IPS-20b (cell line): ENCODE measurements around the gene GGT7.
A peak's percentile ranks its signal among the peaks of the same experiment; 100 is the strongest.

ENCODE experiments used
- H3K27ac ChIP-seq: one replicate; pipeline ENCODE4 v1.5.1; 2013; ENCODE audit warnings: low read length
- H3K27me3 ChIP-seq: 2 replicates; pipeline ENCODE4 v1.6.1; 2013; ENCODE audit warnings: mild to moderate bottlenecking, low read length, inconsistent platforms; ENCODE audit not compliant: insufficient read depth
- H3K36me3 ChIP-seq: 2 replicates; pipeline ENCODE4 v1.6.1; 2013; ENCODE audit warnings: low read depth, mild to moderate bottlenecking, inconsistent platforms, low read length, moderate library complexity; ENCODE audit not compliant: insufficient read depth
- H3K4me1 ChIP-seq: 2 replicates; pipeline ENCODE4 v1.6.1; 2013; ENCODE audit warnings: mild to moderate bottlenecking, control low read depth, inconsistent platforms, low read length, moderate library complexity; ENCODE audit not compliant: insufficient read depth
- H3K4me3 ChIP-seq: 2 replicates; pipeline ENCODE4 v1.5.1; 2013; ENCODE audit warnings: mild to moderate bottlenecking, low read length, inconsistent platforms
- H3K9ac ChIP-seq: 2 replicates; pipeline ENCODE4 v1.6.1; 2013; ENCODE audit warnings: low read depth, mild to moderate bottlenecking, inconsistent platforms, low read length, moderate library complexity
- H3K9me3 ChIP-seq: 2 replicates; pipeline ENCODE4 v1.6.1; 2013; ENCODE audit warnings: mild to moderate bottlenecking, low read depth, low read length, inconsistent platforms; ENCODE audit not compliant: insufficient read depth

Gene GGT7

DNA sequence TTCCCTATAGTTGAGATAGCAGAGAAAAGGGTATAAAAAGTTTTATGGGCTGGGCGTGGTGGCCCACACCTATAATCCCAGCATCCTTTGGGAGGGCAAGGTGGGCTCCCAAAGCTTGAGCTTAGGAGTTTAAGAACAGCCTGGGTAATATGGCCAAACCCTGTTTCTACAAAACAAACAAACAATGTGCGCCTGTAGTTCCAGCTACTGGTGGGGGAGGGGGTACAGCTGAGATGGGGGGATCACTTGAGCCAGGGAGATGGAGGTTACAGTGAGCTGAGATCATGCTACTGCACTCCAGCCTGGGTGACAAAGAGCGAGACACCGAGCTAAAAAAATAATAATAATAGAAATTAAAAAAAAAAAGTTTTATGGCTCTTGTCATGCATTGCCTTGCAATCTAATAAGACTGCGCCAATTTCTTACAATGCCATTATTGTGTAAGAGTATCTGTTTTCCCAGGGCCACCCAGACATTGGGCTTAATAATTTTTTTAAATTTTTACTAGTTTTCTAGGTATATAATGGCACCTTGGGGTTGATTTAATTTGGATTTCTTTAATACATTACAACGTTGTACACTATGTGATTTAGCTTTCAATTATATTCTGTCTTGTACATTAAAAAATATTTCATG lies 7.7 kb upstream of the GGT7 start:
- no peaks in the 10 kb centered on the region; the same call in 1 of the 2 replicates for H3K4me1 ChIP-seq
- no peak overlapping the region for H3K9ac ChIP-seq
- no peaks in the 10 kb centered on the region for H3K9me3 ChIP-seq
- peaks cover 16% of the 10 kb centered on the region for H3K27me3 ChIP-seq
- H3K27ac ChIP-seq: no peak overlapping the region
- H3K4me3 ChIP-seq: no peak overlapping the region
- no peaks in the 10 kb centered on the region; the same call in 1 of the 2 replicates for H3K36me3 ChIP-seq

- Histone ChIP-seq H3K36me3 (no peaks in the 10 kb centered on the region), H3K4me1 (no peaks in the 10 kb centered on the region; the same call in 1 of the 2 replicates), H3K9me3 (no peaks in the 10 kb centered on the region), H3K27ac (no peak within 1 kb of the TSS), H3K9ac (peak within 1 kb of the TSS; percentile 73; the same call in 1 of the 2 replicates), H3K4me3 (peak within 1 kb of the TSS; percentile 87), H3K27me3 (peaks cover 37% of the 10 kb centered on the region)
These were observed 4.0 kb upstream of the GGT7 start, which contains the start of gene ACSS2 for GRCh38 chr20:34876406-34877282. Gene ACSS2, plus strand, starts transcription at chr20:34876612. Its CDS starts 34 bp downstream, at chr20:34876646.

DNA sequence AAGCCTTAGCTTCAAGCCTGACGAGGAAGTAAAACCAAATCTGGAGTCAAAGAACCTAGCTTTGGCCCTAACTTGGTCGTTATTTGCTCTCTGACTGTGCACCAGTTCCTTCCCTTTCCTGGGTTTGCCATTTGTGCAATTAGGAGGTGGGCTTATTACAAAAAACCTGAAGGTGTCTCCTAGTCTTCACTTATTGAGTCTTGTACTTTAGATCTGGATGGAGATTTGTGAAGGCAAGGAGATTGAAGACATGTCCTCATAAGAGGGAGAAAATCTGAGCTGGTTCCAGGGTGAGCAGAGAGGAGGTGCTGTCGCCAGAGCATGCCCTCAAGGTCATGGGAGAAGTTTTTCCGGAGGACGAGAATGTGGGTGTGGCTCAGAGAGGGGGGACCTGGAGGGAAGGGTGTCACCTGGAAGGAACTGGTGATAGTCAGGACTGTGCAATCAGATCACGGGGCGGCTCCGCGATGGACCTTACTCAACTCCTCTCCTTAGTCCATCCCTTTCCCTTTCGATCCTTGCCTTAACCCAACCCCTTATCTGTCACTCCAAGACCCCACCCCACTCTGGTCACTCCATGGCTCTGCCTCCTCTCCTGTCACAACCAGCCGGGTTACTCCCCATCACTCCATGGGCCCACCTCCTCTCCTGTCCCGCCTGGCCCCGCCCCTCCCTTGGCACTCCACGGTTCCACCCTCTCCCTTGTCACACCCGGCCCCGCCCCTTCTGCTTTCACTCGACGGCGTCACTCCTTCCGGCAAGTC lies 3.2 kb upstream of the GGT7 start:
- Histone ChIP-seq H3K4me3 (peak overlapping the region; percentile 59), H3K4me1 (no peaks in the 10 kb centered on the region; the same call in 1 of the 2 replicates), H3K27me3 (peaks cover 41% of the 10 kb centered on the region), H3K9ac (no peak overlapping the region; the same call in 1 of the 2 replicates), H3K27ac (no peak overlapping the region), H3K36me3 (no peaks in the 10 kb centered on the region), H3K9me3 (no peaks in the 10 kb centered on the region)

- Histone ChIP-seq H3K27ac (no peak overlapping the region), H3K9me3 (no peaks in the 10 kb centered on the region), H3K4me3 (no peak overlapping the region), H3K36me3 (no peaks in the 10 kb centered on the region), H3K4me1 (no peaks in the 10 kb centered on the region; the same call in 1 of the 2 replicates), H3K9ac (no peak overlapping the region), H3K27me3 (peaks cover 41% of the 10 kb centered on the region)
These were observed 1.5 kb upstream of the GGT7 start for GRCh38 chr20:34874094-34874654.

- no peak overlapping the region for H3K9ac ChIP-seq
These were observed 982 bp upstream of the GGT7 start for GRCh38 chr20:34873583-34874093.

GRCh38 chr20:34871966-34872621 lies 562 bp downstream of the GGT7 start:
- H3K36me3 ChIP-seq: no peaks in the 10 kb centered on the region; the same call in 1 of the 2 replicates
- H3K9me3 ChIP-seq: no peaks in the 10 kb centered on the region
- no peak overlapping the region for H3K27ac ChIP-seq
- H3K4me1 ChIP-seq: no peaks in the 10 kb centered on the region; the same call in 1 of the 2 replicates
- H3K4me3 ChIP-seq: peak overlapping the region; percentile 80
- H3K9ac ChIP-seq: peak overlapping the region; percentile 65; the same call in 1 of the 2 replicates
- H3K27me3 ChIP-seq: peaks cover 31% of the 10 kb centered on the region

More at GRCh38 chr20:34873583-34874093, 982 bp upstream of the GGT7 start:
- H3K9me3 ChIP-seq: no peaks in the 10 kb centered on the region
- peak overlapping the region; percentile 80 for H3K4me3 ChIP-seq
- H3K27me3 ChIP-seq: peaks cover 41% of the 10 kb centered on the region
- no peaks in the 10 kb centered on the region; the same call in 1 of the 2 replicates for H3K36me3 ChIP-seq
- no peak overlapping the region for H3K27ac ChIP-seq
- H3K4me1 ChIP-seq: no peaks in the 10 kb centered on the region; the same call in 1 of the 2 replicates

DNA sequence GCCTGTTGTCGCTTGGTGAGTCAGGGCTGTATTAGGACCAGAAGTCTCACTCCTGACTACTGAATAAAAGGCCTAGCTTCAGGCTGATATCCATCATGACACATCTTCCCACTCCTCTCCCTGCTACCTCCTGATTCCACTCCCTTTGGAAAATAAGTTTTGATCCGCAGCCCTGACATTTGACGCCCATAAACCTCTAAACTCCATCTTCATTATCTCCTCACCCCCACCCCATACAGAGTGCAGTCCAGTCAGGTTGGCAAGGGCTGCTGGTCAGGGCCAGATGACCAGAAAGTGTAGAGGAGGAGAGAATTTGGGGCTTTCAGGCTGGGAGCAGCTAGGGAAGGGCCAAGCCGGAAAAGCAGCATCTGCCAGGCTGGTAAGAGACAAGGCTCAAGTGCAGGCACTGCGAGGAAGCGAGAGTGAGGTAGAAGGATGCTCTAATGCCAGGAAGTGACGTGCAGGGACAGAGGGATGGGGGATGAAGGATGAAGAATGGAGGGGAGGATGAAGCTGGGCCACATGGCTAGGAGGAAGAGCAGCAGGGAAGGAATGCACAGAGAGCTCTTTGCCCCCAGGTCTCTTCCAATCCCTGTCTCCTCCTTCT lies 1.2 kb downstream of the GGT7 start:
- H3K36me3 ChIP-seq: no peaks in the 10 kb centered on the region; the same call in 1 of the 2 replicates
- no peaks in the 10 kb centered on the region; the same call in 1 of the 2 replicates for H3K4me1 ChIP-seq
- H3K4me3 ChIP-seq: peak overlapping the region; percentile 80
- no peak overlapping the region for H3K27ac ChIP-seq
- peaks cover 25% of the 10 kb centered on the region for H3K27me3 ChIP-seq
- H3K9me3 ChIP-seq: no peaks in the 10 kb centered on the region
- peak overlapping the region; percentile 65; the same call in 1 of the 2 replicates for H3K9ac ChIP-seq

DNA sequence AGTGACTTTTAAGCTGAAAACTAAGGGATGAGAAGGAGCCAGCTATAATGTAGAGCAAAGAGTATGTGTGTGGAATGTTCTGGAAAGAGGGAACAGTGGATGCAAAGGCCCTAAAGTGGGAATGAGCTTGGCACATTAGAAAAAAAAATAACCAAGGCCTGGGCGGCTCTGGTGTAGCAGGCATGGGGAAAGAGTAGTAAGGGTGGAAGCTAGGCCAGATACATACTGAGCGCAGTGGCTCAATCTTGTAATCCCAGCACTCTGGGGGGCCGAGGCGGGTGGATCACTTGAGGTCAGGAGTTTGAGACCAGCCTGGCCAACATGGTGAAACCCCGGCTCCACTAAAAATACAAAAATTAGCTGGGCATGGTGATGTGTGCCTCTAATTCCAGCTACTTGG lies 8.4 kb downstream of the GGT7 start:
- no peak overlapping the region for H3K27ac ChIP-seq
- no peak overlapping the region for H3K4me3 ChIP-seq
- peaks cover 13% of the 10 kb centered on the region for H3K36me3 ChIP-seq
- H3K9ac ChIP-seq: no peak overlapping the region
- H3K4me1 ChIP-seq: 0 out of 2 replicates have a peak, but pooled peaks cover 3% of the 10 kb centered on the region
- H3K9me3 ChIP-seq: no peaks in the 10 kb centered on the region
- H3K27me3 ChIP-seq: no peaks in the 10 kb centered on the region

DNA sequence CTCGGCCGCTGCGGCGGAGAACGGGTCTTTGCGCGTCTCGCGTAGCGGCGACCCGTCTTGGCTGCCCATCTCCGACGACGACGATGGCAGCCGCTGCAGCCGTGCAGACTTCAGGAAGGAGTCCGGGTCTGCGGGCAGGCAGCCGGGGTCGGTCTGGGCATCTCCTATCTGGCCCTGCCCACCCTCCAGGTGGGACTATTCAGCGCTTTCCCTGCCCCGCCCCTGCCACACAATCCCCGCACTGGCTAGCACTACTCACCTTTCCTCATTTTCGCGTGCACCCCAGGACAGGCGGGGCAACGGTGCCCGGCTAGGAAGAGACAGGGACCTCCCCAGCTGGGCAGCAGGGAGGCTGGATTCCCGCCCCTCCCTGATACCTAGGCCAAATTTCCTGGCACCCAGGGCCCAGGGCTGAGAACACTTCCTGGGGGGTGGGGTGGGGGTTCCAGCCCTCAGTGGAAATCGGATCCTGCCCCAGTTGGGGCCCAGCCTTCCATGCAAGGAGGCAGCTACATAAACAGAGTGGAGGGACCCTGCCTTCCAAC lies 9.2 kb downstream of the GGT7 start:
- Histone ChIP-seq H3K9ac (no peak overlapping the region), H3K9me3 (no peaks in the 10 kb centered on the region), H3K4me3 (no peak overlapping the region), H3K27me3 (no peaks in the 10 kb centered on the region), H3K27ac (no peak overlapping the region), H3K36me3 (peaks cover 15% of the 10 kb centered on the region), H3K4me1 (0 out of 2 replicates have a peak, but pooled peaks cover 3% of the 10 kb centered on the region)

GRCh38 chr20:34862724-34863123 lies 9.9 kb downstream of the GGT7 start:
- Histone ChIP-seq H3K4me1 (0 out of 2 replicates have a peak, but pooled peaks cover 3% of the 10 kb centered on the region), H3K9me3 (no peaks in the 10 kb centered on the region), H3K27ac (no peak overlapping the region), H3K9ac (no peak overlapping the region), H3K36me3 (peaks cover 22% of the 10 kb centered on the region), H3K4me3 (no peak overlapping the region), H3K27me3 (no peaks in the 10 kb centered on the region)
